SKM-1 treated with dmso at 0.1 percent for 144 hours (cell line): ENCODE results near the gene JAG2.

Experiments
- DNase-seq: peaks from one replicate; lab custom pipeline; 2025; ENCODE audit not compliant: unreplicated experiment; lab: John Stamatoyannopoulos, UW

The JAG2 gene

GRCh38 chr14:105139831-105140239 is 28.7 kb downstream of the JAG2 start:
- DNase-seq = no peak

DNA sequence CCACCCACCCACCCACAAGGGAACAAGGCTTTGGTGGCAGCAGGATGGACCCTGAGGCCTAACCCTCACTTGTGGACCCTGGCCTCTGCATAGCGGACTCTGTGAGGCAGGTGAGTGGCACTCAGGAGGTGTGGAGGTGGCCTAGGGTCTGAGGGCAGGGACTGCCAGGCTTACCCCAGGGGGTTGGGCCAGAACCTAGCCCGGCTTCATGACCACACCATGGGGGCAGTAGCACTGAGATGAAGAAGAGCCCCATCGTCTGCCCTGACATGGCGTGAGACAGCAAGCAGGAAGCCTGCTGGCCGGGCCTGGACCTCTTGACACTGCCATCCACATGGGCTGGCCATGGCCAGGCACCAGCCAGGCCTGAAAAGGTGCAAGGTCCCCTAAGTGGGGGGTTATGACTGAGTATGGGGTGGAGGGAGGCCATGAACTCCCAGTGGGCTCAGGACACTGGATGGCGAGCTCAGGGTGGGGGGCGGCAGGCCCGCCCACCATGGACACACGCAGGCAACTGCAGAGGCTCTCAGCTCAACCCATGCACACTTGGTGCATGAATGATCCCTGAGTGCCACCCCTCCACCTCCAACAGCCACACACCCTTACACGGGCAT is 29.3 kb downstream of the JAG2 start:
- no peak for DNase-seq

DNA sequence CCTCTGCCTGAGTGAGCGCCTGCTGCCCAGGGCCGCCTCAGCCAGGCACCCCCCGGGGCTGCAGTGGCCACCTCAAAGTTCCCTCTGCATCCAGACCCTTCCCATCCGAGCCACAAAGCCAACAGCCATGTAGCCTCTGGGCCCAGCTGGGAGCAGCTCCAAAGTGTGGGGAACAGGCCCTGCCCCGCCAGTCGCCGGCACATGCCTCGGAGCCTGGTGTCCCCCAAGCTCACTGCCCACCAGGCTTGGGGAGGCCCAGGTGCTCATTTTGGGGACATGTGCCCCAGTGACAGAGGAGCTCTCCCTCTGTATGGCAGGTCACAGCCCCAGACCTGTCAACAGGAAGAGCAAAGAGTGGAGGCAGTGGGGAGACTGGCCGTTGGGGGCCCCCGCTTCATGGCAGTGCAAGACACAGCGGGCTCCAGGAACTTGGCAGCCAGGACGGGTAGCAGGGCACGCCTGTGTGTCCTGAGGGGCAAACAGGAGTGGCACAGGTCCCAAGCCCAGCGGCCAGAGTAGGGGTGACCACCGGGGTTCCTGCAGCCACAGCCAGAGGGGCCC is 29.9 kb downstream of the JAG2 start:
- no peak for DNase-seq

- DNase-seq = no peak
Observed at GRCh38 chr14:105138021-105138541, 30.5 kb downstream of the JAG2 start.

DNA sequence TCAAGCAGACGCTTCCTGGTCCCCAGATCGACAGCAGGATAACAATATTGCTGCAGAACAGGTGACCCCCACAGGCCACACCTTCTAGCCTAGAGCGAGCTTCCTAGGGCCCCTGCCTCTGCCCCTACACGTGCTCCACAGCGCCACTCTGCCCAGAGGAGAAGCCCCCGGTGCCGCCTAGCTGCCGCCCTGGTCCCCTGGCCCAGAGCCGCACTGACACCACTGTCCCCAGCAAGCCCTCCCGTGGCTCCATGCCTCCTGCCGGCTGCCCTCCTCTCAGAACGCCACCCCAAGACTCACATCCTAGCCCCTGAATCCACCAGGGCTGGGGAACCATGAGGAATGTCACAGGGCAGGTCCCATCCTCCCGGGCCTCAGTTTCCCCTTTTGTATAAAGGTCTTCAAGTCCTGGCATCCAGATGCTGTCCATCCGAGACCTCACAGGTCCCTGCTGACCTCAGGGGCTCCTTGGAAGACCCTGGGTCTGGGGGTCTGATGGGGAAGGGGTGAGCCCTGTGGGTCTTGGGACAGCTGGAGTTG is 31.0 kb downstream of the JAG2 start:
- DNase-seq = no peak

DNA sequence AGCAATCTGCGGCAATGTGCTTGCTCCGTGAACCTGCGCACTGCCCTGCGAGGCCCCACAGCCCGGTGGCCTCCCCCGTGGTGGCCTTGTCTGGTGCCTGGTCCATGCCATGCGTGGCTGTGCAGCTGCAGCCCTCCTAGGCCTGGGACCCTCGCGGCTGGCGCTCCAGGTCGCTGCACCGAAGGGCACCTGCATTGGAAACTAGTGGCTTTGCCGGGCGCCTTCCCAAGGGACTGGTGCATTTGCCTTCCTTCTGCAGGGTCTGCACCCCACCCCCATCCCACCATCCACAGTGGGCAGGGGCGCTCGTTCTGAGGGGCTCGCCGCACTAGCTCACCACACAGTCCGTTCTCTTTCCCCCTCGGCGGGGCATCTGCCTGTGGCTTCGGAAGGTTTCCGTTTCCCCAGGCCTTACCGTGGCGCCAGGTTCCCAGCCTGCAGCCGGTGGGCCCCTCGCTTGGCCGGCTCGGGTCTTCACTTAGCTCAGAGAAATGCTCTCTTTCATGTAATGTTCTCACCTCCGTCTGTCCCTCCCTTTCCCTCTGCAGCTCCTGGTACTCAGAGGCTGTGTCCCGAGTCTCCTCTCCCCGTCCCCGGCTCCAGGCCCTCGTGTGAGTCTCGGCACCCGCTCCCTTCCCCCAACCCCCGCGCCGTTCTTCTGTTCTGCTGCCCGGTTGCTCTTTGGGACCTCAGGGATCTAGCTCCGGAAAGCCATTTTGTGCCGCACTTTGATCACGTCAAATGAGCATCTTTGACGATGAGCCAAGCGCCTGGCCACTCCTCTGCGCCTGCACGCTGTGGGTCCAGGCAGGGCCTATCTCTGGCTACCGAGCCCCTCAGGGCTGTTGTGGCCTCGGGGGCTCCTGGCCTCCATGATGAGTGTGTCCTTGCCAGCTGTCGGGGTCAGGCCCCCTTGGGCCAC is 31.9 kb downstream of the JAG2 start:
- no peak for DNase-seq

DNA sequence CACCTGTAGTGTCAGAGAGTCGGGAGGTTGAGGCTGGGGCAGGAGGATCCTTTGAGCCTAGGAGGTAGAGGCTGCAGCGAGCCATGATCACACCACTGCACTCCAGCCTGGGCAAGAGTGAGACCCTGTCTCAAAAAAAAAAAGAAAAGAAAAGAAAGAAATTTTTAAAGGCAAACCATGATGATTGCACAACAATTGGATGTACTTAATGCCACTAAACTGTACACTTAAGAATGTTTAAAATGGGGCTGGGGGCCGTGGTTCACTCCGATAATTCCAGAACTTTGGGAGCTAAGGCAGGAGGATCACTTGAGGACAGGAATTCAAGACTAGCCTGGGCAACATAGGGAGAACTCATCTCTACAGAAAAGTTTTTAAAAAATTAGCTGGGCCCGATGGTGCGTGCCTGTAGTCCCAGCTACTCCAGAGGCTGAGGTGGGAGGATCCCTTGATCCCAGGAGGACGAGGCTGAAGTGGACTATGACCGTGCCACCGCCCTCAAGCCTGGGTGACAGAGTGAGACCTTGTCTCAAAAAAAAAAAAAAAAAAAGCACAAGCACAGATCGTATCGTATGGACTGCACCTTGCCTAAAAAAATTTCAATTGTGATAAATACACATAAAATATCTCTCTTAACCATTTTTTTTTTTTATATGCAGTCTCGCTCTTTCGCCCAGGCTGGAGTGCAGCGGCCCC is 32.7 kb downstream of the JAG2 start:
- DNase-seq = no peak

DNA sequence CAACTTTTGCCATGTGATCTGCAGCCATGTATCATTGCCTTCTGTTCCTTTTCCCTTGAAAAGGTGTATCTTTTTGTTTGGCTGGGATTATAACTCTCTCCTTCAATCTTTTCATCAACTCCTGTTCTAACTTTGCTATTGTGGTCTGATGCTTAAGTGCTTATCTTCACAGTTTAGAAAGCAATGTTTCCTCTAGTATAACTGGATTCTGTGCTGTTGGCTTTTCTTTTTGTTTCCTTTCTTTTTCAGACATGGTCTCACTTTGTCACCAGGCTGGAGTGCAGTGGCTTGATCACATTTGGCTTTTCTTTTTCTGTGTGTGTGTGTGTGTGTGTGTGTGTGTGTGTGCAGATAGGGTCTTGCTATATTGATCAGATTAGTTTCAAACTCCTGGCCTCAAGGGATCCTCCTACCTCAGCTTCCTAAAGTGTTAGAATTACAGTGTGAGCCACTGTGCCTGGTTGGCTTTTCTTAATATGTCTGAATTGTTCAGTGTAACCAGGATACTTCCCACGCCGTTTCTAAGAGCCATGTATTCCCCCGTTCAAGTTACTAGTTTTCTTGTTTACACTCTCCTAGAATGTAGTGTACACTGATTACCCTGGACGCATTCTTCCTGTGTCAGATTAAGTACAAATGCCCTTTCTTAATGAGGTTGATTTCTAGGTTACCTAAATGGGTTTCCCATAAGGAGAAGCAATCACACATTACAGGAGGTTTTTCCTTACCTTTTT is 35.5 kb downstream of the JAG2 start:
- no peak for DNase-seq

DNA sequence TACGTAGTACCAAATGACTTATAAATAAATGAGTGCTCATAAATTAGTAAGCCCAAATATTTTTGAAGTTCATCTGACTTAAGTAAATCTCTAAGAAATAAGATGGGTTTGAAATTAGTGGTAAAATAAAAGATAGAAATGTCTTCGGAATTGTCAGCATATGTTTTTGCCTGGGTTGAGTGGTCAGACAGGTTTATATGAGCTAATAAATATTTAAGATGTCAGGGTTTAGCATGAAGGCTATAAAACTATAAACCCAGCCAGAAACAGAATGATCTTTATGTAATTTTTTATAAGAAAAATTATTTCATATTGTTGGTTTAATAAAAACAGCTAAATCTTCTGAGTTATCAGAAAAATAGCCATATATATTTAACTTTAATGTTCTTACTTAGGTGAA is 37.3 kb downstream of the JAG2 start:
- no peak for DNase-seq

DNA sequence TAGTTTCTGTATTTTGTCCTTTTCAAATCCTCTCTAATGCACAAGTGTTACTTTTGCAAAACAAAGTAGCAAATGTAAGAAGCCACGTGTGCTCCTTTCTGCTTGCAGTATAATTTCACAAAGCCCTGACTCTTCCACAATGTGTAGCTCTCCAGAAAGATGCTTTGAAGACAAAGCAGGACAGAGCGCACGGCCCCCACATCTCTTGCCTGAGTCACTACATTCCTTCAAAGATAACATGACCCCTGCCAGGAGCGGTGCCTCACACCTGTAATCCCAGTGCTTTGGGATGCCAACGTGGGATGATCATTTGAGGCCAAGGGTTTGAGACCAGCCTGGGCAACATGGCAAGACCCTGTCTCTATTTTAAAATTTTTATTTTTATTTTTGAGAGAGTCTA is 40.5 kb downstream of the JAG2 start:
- DNase-seq = no peak

DNA sequence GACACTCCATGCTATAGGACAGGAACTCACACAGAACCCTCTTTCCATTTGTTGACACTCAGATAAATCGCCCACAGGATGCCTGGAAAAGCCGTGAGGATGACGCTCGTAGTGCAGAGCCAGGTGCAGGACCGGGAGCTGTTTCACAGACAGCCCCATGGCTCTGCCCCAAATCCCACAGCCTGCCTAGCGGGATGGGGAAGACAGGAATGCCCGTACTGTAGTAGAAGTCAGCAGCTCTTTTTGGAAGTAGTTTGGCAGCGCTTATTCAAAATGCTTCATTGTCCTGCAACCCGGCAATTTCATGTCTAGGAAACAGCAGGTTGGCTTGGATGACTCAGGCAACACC is 41.6 kb downstream of the JAG2 start:
- DNase-seq = no peak

DNA sequence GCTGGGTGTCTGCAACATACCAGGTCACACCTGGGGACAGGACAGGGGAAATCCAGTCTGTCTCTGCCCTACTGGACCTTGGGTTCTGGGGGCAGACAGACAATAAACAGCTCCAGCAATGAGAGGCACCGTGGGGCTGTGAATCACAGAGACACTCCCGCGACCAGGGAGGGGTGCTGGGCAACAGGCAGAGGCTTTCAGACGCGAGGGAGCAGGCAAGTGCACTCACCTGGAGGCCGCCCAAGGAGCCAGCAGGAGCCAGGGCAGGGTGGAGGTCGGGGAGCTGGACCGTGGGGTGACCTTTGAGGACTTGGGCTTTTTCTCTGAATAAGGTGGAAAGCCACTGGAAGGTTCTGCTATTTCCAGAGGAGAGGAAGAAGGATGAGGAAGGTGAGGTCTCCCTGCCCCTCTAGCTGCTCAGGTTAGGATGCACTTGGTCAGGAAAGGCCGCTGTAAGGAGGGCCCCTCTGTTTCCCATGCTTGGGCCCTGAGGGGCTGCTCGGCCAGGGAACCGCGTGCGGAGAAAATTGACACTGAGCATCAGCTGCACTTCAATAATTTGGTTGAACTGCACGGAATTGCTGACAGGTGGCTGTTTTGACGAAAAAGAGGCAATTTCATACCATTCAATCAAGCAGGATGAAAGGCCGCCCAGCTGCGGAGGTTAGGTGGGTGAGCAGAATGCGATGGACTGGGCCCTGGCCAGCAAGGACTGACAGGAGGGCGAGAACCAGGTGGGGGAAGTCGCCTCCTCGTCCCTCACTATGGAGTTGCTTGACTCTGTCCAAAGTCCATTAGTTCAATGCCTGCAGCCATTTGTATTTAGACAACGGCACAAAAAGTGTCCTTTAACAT is 42.2 kb downstream of the JAG2 start:
- DNase-seq = no peak

DNA sequence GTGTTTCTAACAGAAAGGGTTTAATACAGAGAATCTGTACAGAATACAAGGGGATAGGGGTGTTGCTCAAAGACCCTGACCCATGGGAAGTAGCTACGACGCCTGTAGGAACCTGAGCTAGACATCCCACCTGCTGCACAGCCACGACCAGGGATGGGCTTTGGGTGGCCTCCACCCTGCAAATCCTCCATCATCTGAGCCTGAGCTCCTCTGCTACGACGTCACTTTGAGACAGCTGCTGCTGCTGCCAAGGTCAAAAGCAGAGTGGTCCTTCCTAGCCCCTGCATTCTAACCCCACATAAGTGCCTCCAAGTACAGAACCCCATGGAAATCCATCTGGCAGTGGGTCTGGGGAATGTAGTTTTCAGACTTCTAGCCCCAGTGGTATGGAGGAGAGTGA is 43.8 kb downstream of the JAG2 start:
- DNase-seq = no peak

DNA sequence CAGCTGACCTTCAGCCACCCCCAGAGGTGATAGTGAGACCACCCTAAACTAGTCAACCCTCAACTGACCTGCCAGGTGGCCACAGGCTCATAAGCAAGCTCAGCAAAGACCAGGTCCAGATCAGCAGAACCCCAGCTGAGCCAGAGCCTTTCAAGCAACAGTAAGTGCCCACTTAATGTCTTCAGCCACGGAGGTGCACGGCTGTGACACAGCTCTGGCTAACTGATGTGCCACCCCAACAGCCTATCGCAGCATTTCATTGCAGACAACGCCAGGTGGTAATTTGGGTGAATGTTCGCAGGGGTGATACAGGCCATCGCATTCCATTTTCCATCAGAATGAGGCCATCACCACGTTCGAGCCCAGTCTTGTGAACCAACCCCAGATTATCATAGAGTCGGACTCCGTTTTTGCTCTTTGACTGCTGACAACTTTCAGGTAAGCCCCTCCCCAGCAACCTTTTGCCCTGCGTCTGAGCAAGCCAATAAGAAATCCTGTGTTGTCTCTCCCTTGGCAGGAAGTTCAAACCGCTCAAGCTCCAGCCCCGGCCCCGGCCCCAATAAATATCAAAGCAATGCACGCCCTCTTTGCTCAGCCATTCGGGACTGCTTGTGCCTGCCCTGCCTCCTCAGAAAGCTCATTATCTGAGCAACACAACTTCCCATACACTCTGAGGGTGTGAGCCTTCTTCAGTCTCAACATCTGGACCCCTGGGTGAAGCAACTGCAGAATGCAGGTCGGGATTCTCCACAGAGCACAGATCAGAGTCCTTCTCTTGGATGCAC is 44.4 kb downstream of the JAG2 start:
- DNase-seq = no peak

- no peak for DNase-seq
Observed at GRCh38 chr14:105123064-105123665, 45.4 kb downstream of the JAG2 start.

DNA sequence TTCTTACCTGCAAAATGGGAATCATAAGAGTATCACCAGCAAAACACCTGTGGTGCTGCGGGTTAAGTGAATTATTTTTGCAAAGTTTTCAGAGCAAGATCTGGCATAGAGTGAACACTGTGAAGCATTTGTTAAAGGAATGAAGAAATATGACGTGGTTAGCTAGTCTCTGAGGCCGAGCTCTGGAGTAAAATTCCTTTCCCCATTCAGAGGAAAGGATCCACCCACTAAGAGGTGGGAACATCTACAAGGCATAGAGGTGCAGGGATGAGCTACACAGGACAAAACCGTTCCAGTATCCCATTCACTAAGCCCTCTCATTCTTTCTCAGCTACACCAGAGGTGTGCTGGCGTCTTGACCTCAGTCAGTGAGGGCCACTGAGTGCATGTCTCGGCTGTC is 48.5 kb downstream of the JAG2 start:
- DNase-seq = no peak

DNA sequence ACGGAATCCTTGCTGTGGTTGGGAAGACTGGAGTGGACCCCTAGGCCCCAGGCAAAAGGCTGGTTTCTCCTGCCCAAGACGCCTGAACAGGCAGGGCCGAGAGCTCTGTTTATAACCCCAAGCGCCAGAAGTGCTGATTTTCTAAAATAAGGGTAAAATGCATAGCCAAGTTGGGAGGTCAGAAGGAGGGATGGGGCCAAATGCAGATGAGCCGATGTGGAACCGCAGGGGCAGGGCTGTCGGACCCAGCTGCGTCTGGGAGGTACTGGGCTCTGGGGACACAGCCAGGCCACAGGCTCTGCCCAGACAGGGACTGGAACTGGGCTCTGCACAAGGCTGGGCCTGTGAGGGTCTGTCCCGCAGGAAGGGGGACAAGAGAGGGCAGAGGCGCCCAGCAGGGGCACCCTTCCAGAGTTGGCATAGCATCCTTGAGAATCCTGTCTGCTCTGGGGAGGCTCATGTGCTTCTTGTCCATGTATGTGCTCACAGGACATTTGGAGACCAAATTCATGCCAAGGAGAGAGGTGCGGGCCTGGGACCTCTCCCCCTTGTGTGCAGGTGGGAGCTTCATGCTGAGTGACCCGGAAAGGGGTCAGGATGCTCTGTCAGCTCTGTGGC is 49.1 kb downstream of the JAG2 start:
- DNase-seq = no peak
